ENCODE data around the gene FCHSD1. TPM values are rescaled to one million over a fixed set of nuclear protein-coding genes. Genes with fewer than 3 reads are reported as not detected.
"Not testable (repeated sequence)": the region's sequence is repeated elsewhere in the genome, so short reads cannot be mapped to it uniquely, and the experiment has no call there.

The FCHSD1 gene
- total RNA-seq, 3 donors from 2014 or later = 18.1 to 32.1 (median 24.3) TPM

DNA sequence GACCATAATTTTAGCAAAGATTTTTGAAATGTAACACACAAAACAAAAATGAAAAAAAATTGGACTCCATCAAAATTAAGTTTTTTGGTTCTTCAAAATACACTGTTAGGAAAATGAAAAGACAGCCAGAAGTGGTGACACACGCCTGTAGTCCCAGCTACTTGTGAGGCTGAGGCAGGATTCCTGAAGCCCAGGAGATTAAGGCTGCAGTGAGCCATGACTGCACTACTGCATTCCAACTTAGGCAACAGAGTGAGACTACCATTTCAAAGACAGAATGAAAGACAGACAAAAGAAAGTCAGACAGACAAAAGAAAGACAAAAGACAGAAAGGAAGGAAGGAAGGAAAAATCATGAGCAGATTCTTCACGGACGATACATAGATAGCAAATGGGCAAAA, 39.9 kb downstream of the FCHSD1 start:
- no peaks in the 10 kb centered on the region for H3K27me3 ChIP-seq
- H3K9me3 ChIP-seq = no peaks in the 10 kb centered on the region
- no peaks in the 10 kb centered on the region for H3K4me1 ChIP-seq
- TF ChIP-seq POLR2A (IDR thresholded peaks at IDR 0.05) (no peak), POLR2AphosphoS5 (IDR thresholded peaks at IDR 0.05) (no peak)
- TF ChIP-seq, protein P1, sequence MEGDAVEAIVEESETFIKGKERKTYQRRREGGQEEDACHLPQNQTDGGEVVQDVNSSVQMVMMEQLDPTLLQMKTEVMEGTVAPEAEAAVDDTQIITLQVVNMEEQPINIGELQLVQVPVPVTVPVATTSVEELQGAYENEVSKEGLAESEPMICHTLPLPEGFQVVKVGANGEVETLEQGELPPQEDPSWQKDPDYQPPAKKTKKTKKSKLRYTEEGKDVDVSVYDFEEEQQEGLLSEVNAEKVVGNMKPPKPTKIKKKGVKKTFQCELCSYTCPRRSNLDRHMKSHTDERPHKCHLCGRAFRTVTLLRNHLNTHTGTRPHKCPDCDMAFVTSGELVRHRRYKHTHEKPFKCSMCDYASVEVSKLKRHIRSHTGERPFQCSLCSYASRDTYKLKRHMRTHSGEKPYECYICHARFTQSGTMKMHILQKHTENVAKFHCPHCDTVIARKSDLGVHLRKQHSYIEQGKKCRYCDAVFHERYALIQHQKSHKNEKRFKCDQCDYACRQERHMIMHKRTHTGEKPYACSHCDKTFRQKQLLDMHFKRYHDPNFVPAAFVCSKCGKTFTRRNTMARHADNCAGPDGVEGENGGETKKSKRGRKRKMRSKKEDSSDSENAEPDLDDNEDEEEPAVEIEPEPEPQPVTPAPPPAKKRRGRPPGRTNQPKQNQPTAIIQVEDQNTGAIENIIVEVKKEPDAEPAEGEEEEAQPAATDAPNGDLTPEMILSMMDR (IDR thresholded peaks at IDR 0.05) = no peak
- H3K4me3 ChIP-seq = no peak overlapping the region
- intact Hi-C loops (cut with DNase I; ENCODE audit: low total_unique reads) = no loop called here
- no peak for DNase-seq (ENCODE audit: low spot score in 2 of 2)
- no peaks in the 10 kb centered on the region for H3K36me3 ChIP-seq
- no peak overlapping the region for H3K27ac ChIP-seq

DNA sequence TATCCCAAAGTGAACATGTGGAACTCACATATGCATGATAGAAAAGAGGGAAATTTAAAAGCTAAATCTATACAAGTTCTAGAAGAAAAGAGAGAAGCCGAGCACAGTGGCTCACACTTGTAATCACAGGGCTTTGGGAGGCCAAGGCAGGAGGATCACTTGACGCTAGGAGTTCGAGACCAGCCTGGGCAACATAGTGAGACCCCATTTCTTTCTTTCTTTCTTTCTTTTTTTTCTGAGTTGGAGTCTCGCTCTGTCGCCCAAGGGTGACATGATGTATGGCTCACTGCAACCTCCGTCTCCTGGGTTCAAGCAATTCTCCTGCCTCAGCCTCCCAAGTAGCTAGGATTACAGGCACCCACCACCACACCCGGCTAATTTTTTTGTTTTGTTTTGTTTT, 41.3 kb downstream of the FCHSD1 start:
- H3K36me3 ChIP-seq; H3K27ac ChIP-seq; H3K4me1 ChIP-seq; DNase-seq (ENCODE audit: low spot score in 2 of 2); H3K4me3 ChIP-seq; H3K9me3 ChIP-seq; intact Hi-C loops (cut with DNase I; ENCODE audit: low total_unique reads); H3K27me3 ChIP-seq: not testable (repeated sequence)

DNA sequence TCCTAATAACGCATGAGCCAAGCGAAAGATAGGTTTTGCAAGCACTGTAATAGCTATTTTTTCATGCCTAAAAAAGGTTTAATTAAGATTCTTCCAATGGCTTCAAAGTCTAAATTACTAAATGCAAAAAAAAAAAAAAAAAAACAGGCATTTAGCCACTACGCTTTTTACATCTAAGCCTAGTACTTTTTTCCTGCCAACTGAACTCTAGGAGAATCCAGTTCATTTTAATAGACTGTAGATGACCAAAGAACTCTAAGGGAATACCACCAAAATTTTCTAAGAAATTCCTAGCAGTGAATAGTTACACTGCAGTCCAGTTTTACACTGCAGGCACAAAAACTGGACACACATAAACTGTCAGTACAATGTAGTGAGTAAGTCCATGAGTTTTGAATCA, 42.2 kb downstream of the FCHSD1 start:
- TF ChIP-seq POLR2AphosphoS5 (IDR thresholded peaks at IDR 0.05) (no peak), POLR2A (IDR thresholded peaks at IDR 0.05) (no peak)
- TF ChIP-seq, protein P1 (IDR thresholded peaks at IDR 0.05) = no peak
- Histone ChIP-seq H3K4me1 (no peaks in the 10 kb centered on the region), H3K27ac (no peak overlapping the region)

DNA sequence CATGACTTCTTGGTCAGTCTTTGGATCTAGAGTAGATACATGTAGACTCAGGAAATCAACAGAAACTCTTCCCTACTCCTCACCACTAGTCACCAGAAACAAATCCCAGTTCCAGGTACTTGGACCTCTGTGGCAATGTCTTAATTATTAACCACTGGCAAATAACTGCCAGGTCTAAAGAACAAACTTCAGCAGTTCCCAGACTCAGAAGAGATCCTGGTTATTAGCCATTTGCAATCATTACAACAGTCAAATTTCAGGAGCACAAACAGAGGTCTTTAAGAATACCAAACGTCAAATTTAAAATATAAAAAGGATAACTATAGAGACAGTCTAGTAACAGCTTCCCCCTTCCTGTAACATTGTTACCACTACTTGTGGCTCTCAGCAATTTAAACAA, 42.7 kb downstream of the FCHSD1 start:
- intact Hi-C loops (cut with DNase I; ENCODE audit: low total_unique reads) = no loop called here
- no peaks in the 10 kb centered on the region for H3K4me1 ChIP-seq

More for the DNA sequence above, 42.2 kb downstream of the FCHSD1 start:
- DNase-seq (ENCODE audit: low spot score in 2 of 2) = no peak
- intact Hi-C loops (cut with DNase I; ENCODE audit: low total_unique reads) = no loop called here
- Histone ChIP-seq H3K9me3 (no peaks in the 10 kb centered on the region), H3K27me3 (no peaks in the 10 kb centered on the region), H3K36me3 (no peaks in the 10 kb centered on the region), H3K4me3 (no peak overlapping the region)

DNA sequence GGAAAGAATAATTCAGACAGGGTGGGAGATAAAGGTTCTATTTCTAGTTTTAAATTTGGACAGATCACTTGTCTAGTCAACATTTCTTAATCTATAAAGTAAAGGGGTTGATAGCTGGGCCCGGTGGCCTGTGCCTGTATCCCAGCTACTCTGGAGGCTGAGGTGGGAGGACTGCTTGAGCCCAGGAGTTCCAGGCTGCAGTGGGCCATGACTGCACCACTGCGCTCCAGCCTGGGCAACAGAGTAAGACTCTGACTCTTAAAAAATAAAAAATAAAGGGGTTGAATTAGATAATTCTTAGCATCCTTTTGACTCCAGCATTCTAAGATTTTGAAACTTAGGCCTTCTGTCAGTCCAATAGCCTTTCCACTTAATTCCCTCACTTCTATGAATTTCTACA, 43.2 kb downstream of the FCHSD1 start:
- no peak for DNase-seq (ENCODE audit: low spot score in 2 of 2)
- no peaks in the 10 kb centered on the region for H3K4me1 ChIP-seq
- no peaks in the 10 kb centered on the region for H3K36me3 ChIP-seq
- H3K4me3 ChIP-seq = no peak overlapping the region
- intact Hi-C loops (cut with DNase I; ENCODE audit: low total_unique reads) = no loop called here
- no peaks in the 10 kb centered on the region for H3K27me3 ChIP-seq
- H3K27ac ChIP-seq = no peak overlapping the region
- H3K9me3 ChIP-seq = no peaks in the 10 kb centered on the region
- TF ChIP-seq, protein P1 (IDR thresholded peaks at IDR 0.05) = no peak
- TF ChIP-seq POLR2A (IDR thresholded peaks at IDR 0.05) (no peak), POLR2AphosphoS5 (IDR thresholded peaks at IDR 0.05) (no peak)

More for the DNA sequence above, 42.7 kb downstream of the FCHSD1 start:
- Histone ChIP-seq H3K36me3 (no peaks in the 10 kb centered on the region), H3K27ac (no peak overlapping the region), H3K9me3 (no peaks in the 10 kb centered on the region), H3K4me3 (no peak overlapping the region), H3K27me3 (no peaks in the 10 kb centered on the region)
- TF ChIP-seq, protein P1 (IDR thresholded peaks at IDR 0.05) = no peak
- TF ChIP-seq POLR2A (IDR thresholded peaks at IDR 0.05) (no peak), POLR2AphosphoS5 (IDR thresholded peaks at IDR 0.05) (no peak)
- no peak for DNase-seq (ENCODE audit: low spot score in 2 of 2)
